GM23338 (cell line): ENCODE data around the gene UBE3C.

Experiments
- EZH2 ChIP-seq: fragments of 200-600 bp; sonication (generic); IDR thresholded peaks from one replicate; pipeline ENCODE4 v1.8.0; 2017; ENCODE audit warnings: antibody characterized with exemption, mild to moderate bottlenecking, low read depth; ENCODE audit not compliant: unreplicated experiment
- EZH2phosphoT487 ChIP-seq: fragments of 200-600 bp; sonication (generic); IDR thresholded peaks from one replicate; pipeline ENCODE4 v1.8.1; 2018; ENCODE audit warnings: antibody characterized with exemption; ENCODE audit not compliant: unreplicated experiment
- JUNB ChIP-seq: IDR thresholded peaks from one replicate; pipeline ENCODE4 v1.6.1; 2016; ENCODE audit warnings: antibody characterized with exemption; ENCODE audit not compliant: unreplicated experiment
- POLR2AphosphoS5 ChIP-seq: IDR thresholded peaks from 2 replicates; pipeline ENCODE4 v1.6.1; 2016; ENCODE audit warnings: antibody characterized with exemption, low read depth
- STAT1 ChIP-seq: IDR thresholded peaks from one replicate; pipeline ENCODE4 v1.6.1; 2016; ENCODE audit warnings: antibody characterized with exemption; ENCODE audit not compliant: unreplicated experiment
- TF ChIP-seq, protein P1 (sequence below), 2 experiments: fragments of 200-600 bp in 1 of 2; sonication (generic) in 1 of 2; conservative IDR thresholded peaks; 2 replicates each; pipeline versions ENCODE4 v1.5.1 to v1.6.1; 2016 to 2017; ENCODE audit warnings: antibody characterized with exemption in 2 of 2, low read depth in 2 of 2, mild to moderate bottlenecking in 2 of 2, moderate library complexity in 1 of 2
- TF ChIP-seq, protein P2 (sequence below): IDR thresholded peaks from one replicate; pipeline ENCODE4 v1.6.1; 2018; ENCODE audit warnings: antibody characterized with exemption; ENCODE audit not compliant: unreplicated experiment

DNA sequence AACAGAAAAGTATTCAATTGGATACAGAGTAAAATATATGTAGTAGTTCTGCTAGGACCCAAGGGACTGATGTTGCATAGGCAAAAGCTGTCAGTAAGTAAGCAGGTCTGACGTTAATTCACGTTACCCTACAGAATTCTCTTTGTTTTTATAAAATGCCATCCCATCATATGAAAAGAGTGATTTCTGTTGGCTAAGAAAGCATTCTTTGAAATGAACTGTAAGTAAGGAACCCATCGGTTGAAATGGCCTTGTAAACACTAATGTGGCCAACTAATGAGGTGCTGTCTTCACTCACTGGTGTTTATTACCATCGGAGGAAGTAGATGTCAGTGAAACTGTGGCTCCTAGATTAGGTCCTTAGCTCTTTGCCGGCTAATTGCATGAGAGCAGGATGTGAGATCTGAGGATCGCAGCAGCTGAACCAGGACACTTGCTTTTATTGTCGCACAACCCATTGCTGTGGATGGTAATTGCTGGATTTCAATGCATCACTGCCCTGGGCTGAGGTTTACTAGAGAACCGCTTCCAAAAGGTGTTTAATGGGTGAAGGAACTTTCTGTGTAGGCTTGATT, 49.5 kb downstream of the UBE3C start:
- TF ChIP-seq, protein P1, sequence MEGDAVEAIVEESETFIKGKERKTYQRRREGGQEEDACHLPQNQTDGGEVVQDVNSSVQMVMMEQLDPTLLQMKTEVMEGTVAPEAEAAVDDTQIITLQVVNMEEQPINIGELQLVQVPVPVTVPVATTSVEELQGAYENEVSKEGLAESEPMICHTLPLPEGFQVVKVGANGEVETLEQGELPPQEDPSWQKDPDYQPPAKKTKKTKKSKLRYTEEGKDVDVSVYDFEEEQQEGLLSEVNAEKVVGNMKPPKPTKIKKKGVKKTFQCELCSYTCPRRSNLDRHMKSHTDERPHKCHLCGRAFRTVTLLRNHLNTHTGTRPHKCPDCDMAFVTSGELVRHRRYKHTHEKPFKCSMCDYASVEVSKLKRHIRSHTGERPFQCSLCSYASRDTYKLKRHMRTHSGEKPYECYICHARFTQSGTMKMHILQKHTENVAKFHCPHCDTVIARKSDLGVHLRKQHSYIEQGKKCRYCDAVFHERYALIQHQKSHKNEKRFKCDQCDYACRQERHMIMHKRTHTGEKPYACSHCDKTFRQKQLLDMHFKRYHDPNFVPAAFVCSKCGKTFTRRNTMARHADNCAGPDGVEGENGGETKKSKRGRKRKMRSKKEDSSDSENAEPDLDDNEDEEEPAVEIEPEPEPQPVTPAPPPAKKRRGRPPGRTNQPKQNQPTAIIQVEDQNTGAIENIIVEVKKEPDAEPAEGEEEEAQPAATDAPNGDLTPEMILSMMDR (conservative IDR thresholded peaks at IDR 0.05; ENCODE audit: low read depth in 2 of 2) = no peak
- TF ChIP-seq EZH2 (no peak), EZH2phosphoT487 (no peak), JUNB (no peak), STAT1 (no peak), POLR2AphosphoS5 (no peak)
- TF ChIP-seq, protein P2, sequence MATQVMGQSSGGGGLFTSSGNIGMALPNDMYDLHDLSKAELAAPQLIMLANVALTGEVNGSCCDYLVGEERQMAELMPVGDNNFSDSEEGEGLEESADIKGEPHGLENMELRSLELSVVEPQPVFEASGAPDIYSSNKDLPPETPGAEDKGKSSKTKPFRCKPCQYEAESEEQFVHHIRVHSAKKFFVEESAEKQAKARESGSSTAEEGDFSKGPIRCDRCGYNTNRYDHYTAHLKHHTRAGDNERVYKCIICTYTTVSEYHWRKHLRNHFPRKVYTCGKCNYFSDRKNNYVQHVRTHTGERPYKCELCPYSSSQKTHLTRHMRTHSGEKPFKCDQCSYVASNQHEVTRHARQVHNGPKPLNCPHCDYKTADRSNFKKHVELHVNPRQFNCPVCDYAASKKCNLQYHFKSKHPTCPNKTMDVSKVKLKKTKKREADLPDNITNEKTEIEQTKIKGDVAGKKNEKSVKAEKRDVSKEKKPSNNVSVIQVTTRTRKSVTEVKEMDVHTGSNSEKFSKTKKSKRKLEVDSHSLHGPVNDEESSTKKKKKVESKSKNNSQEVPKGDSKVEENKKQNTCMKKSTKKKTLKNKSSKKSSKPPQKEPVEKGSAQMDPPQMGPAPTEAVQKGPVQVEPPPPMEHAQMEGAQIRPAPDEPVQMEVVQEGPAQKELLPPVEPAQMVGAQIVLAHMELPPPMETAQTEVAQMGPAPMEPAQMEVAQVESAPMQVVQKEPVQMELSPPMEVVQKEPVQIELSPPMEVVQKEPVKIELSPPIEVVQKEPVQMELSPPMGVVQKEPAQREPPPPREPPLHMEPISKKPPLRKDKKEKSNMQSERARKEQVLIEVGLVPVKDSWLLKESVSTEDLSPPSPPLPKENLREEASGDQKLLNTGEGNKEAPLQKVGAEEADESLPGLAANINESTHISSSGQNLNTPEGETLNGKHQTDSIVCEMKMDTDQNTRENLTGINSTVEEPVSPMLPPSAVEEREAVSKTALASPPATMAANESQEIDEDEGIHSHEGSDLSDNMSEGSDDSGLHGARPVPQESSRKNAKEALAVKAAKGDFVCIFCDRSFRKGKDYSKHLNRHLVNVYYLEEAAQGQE = no peak
